NT2/D1 (cell line): ENCODE measurements around the gene ACTN2.

Source experiments
- SUZ12 ChIP-seq: IDR thresholded peaks from 2 replicates; pipeline ENCODE4 v1.6.1; 2011; ENCODE audit not compliant: insufficient read length, insufficient read depth; ENCODE audit errors: extremely low read depth
- YY1 ChIP-seq: IDR thresholded peaks from 2 replicates; pipeline ENCODE4 v1.6.1; 2011; ENCODE audit not compliant: insufficient read length, insufficient read depth

DNA sequence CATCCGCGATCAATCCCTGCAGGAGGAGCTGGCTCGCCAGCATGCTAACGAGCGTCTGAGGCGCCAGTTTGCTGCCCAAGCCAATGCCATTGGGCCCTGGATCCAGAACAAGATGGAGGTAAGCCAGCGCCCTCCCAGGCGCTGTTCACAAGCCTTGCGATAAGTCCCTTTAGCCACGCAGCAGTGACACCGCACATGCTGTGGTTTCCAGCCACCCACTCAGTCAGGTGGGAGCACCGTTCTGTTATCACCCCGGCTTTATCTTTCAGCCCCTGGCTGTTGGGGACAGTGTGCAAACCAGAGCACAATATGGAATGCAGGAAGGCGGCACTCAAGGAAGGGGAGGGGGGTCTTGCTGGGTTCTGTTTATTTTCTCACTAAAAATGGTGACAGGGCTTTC is 67.7 kb downstream of the ACTN2 start:
- TF ChIP-seq YY1: no peak
- no peak for TF ChIP-seq SUZ12
